ENCODE data around the gene TBC1D23.
"Not testable (repeated sequence)": the region's sequence is repeated elsewhere in the genome, so short reads cannot be mapped to it uniquely, and the experiment has no call there.

The TBC1D23 gene

DNA sequence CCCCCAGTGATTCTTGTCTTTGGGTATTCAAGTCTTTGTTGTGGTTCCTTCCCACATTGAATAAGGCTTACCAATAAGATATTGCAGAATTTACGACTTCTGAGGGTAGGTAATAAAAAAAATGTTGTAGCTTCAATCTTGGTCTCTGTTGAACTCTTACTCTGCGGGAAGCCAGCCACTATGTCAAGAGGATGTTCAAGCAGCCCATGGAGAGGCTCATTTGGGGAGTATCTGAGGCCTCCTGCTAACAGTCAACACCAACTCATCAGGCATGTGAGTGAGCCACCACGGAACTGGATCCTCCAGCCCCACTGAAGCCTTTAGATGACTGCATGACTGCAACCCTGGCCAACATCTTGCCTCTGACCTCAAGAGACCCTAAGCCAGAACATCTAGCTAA, 3.2 kb upstream of the TBC1D23 start:
- no peak for DNase-seq

DNA sequence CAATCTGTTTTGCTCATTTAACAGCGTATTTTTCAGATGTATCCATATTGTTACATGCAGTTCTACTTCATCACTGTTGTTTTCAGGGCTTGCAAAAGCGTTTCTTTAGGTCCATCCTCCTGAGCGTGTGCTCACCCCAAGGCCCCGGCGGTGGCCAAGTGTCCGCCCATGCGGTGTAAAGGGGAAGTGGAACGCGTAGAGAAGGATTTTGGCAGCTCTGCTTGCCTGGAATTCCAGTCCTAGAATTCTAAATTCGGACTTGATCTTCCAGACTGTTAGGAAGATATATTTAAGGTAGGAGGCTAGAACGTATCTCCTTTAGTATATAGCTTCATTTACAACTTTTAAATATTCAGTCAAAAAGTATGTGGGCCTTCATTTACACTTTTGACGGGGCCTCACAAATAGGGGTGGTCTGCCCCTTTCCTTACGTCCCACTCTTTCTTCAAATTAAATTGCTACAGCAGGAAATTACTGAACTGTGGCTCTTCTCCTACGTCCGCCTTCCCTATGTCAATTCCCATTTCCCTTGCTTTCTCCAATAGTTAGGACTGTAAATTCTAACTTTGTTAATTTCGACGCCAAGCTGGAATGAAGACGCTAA, 609 bp upstream of the TBC1D23 start:
- DNase-seq: no peak

DNA sequence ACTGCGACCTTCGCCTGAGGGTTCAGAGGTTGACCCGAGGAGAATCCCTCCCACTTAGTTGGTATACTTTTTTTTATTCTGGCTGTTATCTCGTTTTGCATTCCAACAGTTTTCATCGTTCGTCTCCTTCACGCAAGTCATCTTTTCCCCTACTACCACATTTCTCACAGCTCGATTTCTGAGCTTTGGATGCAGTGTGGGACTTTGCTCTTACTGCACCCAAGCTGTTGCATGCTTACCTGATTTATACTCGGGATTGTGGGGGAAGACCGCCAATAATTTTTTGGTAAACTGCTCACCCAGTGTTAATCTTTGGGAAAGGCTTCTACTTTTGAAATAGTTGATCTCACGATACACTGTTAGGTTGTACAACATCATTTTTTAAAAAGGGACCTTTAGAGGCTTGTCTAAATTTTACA, 702 bp downstream of the TBC1D23 start:
- DNase-seq: no peak

DNA sequence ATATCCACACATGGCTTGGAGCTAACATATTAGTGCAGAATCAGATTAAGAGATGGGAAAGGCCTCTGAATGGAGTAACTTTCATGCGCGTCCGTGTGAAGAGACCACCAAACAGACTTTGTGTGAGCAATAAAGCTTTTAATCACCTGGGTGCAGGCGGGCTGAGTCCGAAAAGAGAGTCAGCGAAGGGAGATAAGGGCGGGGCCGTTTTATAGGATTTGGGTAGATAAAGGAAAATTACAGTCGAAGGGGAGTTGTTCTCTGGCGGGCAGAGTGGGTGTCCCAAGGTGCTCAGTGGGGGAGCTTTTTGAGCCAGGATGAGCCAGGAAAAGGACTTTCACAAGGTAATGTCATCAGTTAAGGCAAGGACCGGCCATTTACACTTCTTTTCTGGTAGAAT, 2.1 kb downstream of the TBC1D23 start:
- DNase-seq: not testable (repeated sequence)

DNA sequence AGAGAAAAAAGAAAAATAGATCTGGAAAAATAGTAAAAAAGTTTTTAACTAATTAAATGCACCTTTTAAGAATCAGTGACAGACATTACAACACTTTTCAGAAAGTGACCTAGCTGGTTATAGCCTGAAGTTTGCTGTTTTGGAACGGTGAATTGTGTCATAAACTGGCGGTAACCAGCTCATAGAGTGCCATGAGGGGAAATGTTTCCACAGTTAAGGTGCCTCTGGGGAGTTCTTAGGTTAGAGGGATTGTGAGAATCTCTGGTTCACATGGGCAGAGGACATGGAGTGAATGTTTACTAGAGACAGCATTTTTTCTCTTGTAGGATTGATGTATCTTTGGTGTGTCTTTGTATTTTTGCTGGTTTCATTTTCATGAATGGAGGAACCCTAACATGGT, 2.8 kb downstream of the TBC1D23 start:
- DNase-seq: no peak

DNA sequence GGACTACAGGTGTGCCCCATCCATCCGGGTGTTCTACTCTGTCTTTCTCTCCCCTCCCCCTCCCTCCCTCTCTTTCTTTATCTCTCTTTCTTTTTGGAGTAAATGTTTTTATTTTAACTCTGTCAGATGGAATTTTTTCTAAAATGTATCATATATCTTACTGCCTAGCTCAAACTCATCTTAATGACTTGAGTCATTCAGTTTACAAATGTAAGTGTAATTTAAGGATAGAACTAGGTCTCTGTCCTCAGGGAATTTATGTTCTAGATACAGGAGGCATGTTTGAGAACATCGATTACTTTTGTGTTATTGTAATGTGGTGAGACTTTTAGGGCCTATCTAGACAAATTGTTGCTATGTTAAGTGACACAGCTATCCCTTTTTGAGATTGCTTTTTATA, 3.5 kb downstream of the TBC1D23 start:
- no peak for DNase-seq

DNA sequence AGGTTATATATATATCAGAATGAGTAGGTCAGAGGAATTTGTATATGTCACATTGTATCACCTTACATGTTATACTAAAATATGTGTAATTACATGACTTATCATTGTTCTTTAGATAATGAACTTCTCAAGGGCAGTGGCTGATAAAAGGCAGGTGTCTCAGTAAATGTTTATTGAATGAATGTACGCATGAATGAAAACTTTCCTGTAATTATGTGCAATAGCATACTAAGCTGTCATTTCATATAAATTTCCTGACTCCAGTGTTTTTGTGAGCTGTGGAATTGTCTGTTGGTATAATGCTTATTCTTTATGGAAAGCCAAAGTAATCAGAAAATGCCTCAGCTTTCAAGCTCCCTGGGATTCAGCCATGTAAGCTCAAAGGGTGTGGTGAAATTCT, 4.2 kb downstream of the TBC1D23 start:
- DNase-seq: no peak

DNA sequence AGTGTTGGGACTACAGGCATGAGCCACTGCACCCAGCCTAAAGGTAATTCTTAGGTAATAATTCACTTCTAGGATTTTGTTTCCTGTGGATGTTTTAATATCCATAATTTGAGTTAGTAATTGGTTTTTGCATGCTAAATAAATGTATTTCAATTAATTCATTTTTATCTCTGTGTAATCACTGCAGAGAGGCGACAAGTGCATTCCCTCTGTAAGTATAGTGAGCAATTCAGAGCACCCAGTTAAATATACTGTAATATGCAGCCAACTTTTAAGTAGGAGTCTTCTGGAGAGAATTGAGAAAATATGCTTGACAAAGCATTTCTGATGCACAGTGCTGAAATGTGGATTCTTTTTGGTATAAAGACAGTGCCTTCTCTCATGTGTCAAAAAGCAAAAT, 5.7 kb downstream of the TBC1D23 start:
- no peak for DNase-seq

DNA sequence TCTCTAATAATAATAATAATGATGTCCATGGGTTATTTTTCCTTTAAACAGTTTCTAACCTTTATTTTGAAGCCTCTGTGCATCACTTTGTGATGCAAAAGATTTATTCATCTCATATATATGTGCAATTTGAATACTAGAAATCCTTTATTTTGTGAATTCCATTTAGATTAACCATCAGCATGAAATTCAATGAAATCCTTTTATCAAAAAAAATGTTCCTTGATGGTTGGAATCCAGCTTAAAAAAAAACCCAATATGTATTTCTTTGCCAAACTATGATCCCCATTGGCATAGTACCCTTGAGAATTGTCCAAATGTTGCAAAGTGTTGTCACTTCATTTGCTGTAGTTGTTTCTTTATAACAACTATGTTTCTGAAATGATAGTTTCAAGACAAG, 7.4 kb downstream of the TBC1D23 start:
- DNase-seq: no peak

DNA sequence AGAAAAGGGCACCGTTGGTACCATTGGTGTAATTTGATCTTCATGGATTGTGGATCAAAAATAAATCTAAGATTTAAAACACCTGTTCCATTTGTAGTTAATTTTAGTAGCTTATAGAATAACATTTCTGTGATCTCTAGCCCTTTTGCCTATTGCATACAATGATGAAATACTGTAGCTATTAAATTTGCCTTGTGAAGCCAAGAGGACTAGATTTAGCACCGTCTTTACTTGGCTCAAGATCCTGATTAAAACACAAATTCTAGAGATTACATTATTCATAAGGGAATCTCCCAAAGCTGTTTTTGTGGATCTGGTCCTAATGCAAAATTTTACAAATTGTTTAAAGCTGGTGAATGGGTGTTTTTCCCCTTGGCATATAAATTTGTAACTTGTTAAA, 8.2 kb downstream of the TBC1D23 start:
- DNase-seq: no peak

DNA sequence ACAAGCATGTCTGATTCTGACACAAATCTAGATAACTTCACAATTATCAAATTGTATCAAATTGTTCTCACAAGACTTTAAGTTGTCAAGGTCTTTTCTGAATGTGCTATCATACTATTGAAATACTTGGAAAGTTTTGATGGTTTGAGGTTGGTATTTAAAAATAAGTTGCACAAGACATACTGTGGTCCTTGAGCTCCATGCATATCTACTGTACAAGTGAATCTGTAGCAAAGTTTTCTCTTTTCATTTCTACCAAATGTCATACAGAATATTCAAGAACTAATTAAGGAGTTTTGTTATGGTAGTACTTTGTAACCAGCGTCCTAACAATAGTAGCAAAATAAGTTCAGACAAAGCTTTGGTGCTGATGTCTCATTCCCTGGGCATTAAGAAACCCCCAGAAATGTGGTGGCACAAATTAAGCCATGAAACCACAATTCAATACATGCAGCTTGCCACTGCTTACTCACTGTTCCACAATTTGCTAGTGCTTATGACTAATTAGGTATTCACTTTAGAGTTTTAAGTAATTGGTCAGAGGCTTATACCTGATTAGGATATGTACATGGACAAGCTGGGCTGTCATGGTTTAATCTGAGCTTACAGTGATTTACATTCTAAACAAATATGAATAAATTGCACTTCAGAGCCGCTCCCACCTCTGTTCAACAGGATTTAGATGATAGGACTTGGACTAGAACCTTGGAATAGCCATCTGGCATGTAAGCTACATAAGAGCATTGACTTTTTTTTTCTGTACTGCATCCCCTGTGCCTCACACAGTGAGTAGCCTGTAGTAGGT, 8.8 kb downstream of the TBC1D23 start:
- DNase-seq: no peak

DNA sequence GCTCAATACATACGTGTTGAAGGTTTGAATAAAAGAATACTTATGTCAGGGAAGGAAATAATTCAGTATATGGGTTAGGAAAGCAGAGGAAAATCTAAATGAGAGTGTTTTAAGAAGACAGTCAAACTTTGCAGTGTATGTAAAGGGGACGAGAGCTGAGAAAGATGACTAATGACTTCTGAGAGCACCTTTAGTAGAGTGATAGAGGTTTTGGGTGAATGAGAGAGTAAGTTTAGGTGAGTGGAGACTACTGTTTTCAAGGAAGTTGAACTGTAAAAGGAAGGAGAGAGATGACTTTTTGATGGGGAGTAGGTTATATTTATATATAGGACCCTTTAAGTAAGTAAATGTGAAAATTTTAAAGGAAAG, 9.4 kb downstream of the TBC1D23 start:
- DNase-seq: no peak

DNA sequence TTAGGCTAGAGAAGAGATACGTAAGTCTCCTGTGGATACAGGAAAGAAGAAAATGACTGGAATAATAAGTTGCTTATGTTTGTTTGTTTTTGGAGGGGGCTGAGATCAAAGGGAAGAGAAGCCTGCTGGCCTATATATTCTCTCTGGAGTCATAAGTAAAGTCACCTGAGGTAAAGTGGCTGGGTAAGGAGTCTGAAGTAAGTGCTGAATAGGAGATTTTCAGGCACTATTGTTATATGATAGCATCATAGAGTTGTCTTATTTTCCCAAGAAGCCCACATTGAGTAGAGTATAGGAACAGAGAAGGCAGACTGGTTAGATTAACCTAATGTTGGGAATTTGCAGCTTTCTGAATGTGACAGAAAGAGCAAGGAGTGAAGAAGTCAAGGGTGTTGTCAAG, 10.7 kb downstream of the TBC1D23 start:
- DNase-seq: no peak

DNA sequence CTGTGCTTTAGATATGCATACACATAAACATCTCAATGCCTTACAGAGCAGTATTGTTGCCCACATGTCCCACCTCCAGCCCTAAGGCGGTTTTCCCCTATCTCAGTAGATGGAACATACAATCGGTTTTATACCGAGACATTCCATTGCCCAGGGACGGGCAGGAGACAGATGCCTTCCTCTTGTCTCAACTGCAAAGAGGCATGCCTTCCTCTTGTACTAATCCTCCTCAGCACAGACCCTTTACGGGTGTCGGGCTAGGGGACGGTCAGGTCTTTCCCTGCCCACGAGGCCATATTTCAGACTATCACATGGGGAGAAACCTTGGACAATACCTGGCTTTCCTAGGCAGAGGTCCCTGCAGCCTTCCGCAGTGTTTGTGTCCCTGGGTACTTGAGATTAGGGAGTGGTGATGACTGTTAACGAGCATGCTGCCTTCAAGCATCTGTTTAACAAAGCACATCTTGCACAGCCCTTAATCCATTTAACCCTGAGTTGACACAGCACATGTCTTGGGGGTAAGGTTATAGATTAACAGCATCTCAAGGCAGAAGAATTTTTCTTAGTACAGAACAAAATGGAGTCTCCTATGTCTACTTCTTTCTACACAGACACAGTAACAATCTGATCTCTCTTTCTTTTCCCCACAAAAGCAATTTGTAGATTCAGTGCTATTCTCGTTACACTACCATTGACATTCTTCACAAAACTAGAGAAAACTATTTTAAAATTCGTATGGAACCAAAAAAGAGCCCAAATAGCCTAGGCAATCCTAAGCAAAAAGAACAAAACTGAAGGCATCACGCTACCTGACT, 12.2 kb downstream of the TBC1D23 start:
- DNase-seq: not testable (repeated sequence)

DNA sequence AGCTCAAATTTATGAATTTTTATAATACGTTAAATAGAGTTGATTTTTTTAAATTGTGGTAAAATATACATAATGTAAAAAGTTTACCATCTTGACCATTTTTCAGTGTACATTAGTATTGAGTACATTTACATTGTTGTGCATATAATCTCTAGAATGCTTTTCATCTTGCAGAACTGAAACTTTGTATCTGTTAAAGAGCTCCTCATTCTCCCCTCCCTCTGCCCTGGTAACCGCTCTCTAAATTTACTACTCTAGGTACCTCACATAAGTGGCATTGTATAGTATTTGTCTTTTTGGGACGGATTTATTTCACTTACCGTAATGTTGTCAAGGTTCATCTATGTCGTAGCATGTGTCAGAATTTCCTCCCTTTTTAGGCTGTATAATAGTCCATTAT, 13.6 kb downstream of the TBC1D23 start:
- no peak for DNase-seq

DNA sequence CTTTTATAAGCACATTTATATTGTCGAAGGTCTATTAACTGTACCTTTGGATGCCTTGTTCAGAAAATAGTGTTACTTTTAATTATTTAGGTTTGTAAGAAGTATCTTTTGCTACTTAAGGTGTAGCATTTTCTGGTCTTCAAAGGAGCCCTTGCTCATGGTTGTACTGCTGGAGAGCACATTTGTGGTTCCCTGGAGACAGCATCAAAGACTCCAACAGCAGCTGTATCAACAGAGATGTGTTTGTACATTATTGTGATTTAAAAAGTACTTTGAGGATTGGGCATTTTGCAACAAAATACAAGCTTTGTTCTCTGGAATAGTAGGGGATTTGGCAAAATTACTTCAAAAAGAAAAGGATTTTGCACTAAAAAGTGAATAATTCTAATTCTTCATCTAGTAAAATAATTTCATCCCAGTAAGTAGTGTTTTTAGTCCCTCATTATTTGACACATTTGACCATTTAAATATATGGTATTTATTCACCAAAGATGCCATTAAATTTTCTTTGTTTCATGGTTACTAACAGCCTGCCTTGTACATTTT, 16.5 kb downstream of the TBC1D23 start:
- DNase-seq: no peak

DNA sequence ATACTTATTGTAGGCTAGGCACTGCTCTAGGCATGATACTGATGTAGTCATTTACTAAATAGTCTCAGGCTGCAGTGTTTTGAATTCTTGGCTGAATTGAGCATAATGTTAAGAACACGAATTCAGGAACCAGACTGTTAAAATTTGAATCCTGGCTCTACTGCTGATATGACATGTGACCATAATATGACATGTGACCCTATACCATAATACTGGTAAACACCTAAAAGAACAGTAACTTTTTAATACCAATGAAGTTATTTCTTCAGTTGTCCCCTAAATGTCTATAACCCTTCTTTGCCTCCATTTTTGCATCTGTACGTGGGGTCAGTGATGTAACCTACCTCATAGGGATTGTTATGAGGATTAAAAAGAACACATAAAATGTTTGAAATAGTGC, 18.1 kb downstream of the TBC1D23 start:
- DNase-seq: no peak

DNA sequence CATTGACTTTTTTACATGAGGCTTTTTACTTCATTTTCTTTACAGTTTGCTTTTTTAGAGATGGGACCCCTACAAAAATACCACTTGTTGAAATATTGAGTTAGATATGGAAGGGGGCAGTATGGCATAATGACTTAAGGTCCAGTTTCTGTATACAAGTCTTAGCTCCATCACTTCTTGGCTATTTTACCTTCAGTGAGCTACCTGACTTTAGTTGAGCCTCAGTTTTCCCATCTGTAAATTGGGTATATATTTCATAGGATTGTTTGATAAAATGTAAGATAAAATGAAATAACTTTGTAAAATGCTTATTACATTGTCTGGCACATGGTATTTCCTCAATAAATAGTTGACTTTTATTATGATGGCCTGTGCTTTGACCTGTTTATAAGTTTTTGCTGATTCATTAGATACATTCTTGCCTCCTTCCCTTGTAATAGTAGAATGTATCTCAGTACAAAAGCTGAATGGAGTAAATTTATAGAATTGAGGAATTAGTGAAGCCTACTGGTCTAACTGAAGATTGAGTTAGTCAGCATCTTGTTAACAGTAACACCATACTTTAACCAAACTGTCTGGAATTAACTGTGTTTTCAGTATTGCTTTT, 27.6 kb downstream of the TBC1D23 start:
- no peak for DNase-seq

DNA sequence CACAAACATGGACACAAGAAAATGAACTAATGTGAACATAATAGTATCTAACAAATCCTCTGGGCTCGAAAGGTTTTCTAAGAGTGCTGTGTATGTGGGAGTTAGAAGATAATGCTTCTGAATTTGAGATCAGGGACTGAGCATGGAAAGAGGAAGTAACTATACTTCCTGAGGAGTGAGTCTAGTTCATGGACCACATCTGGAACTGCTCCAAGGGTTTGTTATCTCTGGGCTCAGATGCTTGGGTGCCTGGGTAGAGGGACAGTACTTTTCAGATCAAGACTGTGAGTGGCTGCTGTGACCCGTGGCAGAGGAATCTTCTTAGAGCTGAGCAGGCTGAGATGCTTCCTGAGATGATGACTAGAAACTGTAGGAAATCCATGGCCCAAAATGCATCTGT, 28.5 kb downstream of the TBC1D23 start:
- DNase-seq: no peak

DNA sequence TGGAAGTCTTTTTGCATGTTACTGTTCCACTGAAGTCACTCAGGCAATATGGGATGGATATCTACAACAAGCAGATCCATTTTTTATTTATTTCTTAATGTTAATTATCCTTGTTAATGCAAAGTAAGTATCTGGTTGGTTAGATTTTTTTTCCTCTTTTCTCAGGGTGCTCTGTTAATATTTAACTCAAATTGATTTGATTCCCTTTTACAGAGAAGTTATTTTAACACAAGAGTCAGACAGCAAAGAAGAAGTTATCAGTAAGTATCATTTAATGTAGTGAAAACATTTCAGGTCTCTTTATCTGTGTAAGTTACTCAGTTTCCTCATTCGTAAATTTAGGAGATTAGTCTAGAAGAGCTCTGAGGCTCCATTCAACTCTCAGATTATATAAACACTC, 34.3 kb downstream of the TBC1D23 start:
- DNase-seq: no peak

DNA sequence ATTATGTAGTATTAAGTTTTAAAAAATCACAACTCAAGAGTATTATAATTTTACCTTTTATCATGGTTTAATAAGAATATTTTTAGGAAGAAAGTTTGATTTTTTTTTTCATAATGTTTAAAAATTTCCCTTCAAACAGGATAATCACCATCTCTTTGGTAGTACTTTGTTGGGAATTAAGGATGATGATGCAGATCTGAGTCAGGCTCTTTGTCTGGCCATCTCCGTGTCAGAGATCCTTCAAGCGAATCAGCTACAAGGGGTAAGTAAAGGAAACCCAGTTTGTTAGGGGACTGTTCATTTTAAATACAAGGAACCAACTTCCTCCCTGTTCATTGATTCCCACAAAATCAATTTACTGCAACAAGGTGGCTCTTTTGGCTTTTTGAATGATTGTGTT, 37.0 kb downstream of the TBC1D23 start:
- DNase-seq: no peak

DNA sequence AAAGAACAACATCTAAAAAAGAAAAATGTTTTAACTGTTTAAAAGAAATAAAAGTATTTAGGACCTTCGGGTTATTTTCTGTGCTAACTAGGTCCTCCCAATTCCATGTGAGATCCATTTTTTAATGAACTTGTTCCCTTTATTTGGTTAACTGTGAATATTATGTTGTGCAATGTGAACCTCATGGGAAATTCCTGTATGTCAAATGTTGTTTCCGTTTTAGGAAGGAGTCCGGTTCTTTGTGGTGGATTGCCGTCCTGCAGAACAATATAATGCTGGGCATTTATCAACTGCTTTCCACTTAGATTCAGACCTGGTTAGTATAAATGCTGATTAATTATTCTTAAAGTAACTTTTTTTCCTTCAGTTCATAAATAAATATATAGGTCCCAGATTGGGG, 38.2 kb downstream of the TBC1D23 start:
- no peak for DNase-seq

DNA sequence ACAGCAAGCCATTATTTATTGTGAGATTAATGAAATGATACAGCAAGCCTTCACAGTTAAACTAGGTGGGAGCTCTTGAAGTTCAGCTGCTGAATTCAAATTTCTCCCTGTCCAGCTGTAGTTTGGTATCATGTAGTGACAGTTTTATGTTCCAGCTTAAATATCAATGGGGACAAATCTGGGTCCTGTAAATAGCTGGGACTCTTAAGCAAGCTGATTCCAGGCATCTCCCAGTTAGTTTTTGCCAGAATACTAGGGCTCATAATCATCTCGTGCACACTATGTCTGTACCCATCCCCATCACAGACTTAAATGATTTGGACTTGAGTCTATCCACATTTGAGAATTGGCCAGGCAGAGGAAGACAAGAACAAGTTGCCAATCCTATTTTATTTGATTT, 45.9 kb downstream of the TBC1D23 start:
- DNase-seq: no peak
